Neural progenitor cell (in vitro differentiated cells): ENCODE data around the gene POU2AF1. TPM values are rescaled to one million over a fixed set of nuclear protein-coding genes. Genes with fewer than 3 reads are reported as not detected.

ENCODE experiments used
- DNase-seq: peaks from one replicate; pipeline ENCODE4 v3.0.0-alpha.2; 2016; ENCODE audit warnings: low spot score
- H2AFZ ChIP-seq: fragments of 200-600 bp; sonication (generic); replicated peaks from 2 replicates; pipeline ENCODE4 v1.6.1; 2016; ENCODE audit warnings: antibody characterized with exemption
- H3F3A ChIP-seq: fragments of 200-600 bp; sonication (generic); 2 replicates; pipeline ENCODE4 v1.6.1; 2016; ENCODE audit warnings: antibody characterized with exemption, low read depth
- H3K27ac ChIP-seq: fragments of 200-600 bp; sonication (generic); 2 replicates; pipeline ENCODE4 v1.5.1; 2016; ENCODE audit warnings: mild to moderate bottlenecking
- H3K27me3 ChIP-seq: fragments of 200-600 bp; sonication (generic); 2 replicates; pipeline ENCODE4 v1.6.1; 2016; ENCODE audit warnings: mild to moderate bottlenecking, moderate library complexity
- H3K36me3 ChIP-seq: fragments of 200-600 bp; sonication (generic); 2 replicates; pipeline ENCODE4 v1.5.1; 2016
- H3K4me1 ChIP-seq: fragments of 200-600 bp; sonication (generic); 2 replicates; pipeline ENCODE4 v1.6.1; 2016; ENCODE audit warnings: mixed run types
- H3K4me2 ChIP-seq: fragments of 200-600 bp; sonication (generic); 2 replicates; pipeline ENCODE4 v1.6.1; 2016
- H3K4me3 ChIP-seq: fragments of 200-600 bp; sonication (generic); 2 replicates; pipeline ENCODE4 v1.5.1; 2016
- H3K79me2 ChIP-seq: fragments of 200-600 bp; sonication (generic); 2 replicates; pipeline ENCODE4 v1.6.1; 2016; ENCODE audit warnings: low read depth
- H3K9ac ChIP-seq: fragments of 200-600 bp; sonication (generic); 2 replicates; pipeline ENCODE4 v1.6.1; 2016
- H3K9me3 ChIP-seq: fragments of 200-600 bp; sonication (generic); 2 replicates; pipeline ENCODE4 v1.5.1; 2016; ENCODE audit warnings: low read depth
- H4K20me1 ChIP-seq: fragments of 200-600 bp; sonication (generic); 2 replicates; pipeline ENCODE4 v1.6.1; 2016; ENCODE audit warnings: low read depth
- H3K27ac Mint-ChIP-seq: 3 replicates; pipeline ENCODE4 v1.8.0; 2021; ENCODE audit warnings: mixed read lengths
- H3K27me3 Mint-ChIP-seq: 2 replicates; pipeline ENCODE4 v1.8.0; 2022; ENCODE audit warnings: low read depth, mild to moderate bottlenecking, inconsistent platforms, moderate library complexity, mixed read lengths; ENCODE audit not compliant: insufficient read depth
- H3K36me3 Mint-ChIP-seq: 3 replicates; pipeline ENCODE4 v1.8.0; 2021; ENCODE audit warnings: mixed read lengths
- H3K4me1 Mint-ChIP-seq: 3 replicates; pipeline ENCODE4 v1.8.0; 2021; ENCODE audit warnings: mixed read lengths
- H3K4me3 Mint-ChIP-seq: 3 replicates; pipeline ENCODE4 v1.8.0; 2021; ENCODE audit warnings: mild to moderate bottlenecking, moderate library complexity, mixed read lengths
- H3K9me3 Mint-ChIP-seq: 3 replicates; pipeline ENCODE4 v1.8.0; 2020; ENCODE audit warnings: mixed read lengths
- EZH2 ChIP-seq: fragments of 200-600 bp; sonication (generic); IDR thresholded peaks from 2 replicates; pipeline ENCODE4 v1.6.1; 2017; ENCODE audit warnings: antibody characterized with exemption, mild to moderate bottlenecking, moderate library complexity
- EZH2phosphoT487 ChIP-seq: fragments of 200-600 bp; sonication (generic); IDR thresholded peaks from 2 replicates; pipeline ENCODE4 v1.6.1; 2017; ENCODE audit warnings: antibody characterized with exemption
- total RNA-seq: library from RNA; depleted of rRNA; stranded (reverse); fragments of >200 nt; gene quantifications from 2 replicates; pipeline ENCODE4 v1.2.3, GENCODE V29; 2015; ENCODE audit warnings: low replicate concordance
- TF ChIP-seq, protein P1 (sequence below): fragments of 200-600 bp; sonication (generic); IDR thresholded peaks from 2 replicates; pipeline ENCODE4 v1.5.1; 2017; ENCODE audit warnings: antibody characterized with exemption, mild to moderate bottlenecking

Gene POU2AF1
- total RNA-seq, 1 donor from 2014 or later, result not detected

DNA sequence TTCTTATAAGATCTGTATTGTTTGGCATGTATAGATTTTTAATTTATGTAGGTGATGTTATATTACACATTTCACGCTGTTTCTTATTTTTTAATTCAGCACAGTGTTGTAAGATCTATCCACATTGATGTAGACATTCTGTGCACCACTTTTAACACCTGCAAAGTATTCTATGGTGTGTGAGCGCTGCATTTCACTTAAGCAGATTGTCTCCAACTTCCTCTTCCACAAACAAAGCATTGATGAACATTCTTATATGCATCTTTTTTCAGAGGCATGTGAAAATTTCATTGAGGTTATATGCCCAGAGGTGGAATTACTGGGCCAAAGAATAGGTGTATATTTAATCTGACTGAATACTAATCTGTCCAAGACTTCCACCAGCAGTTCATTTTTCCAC lies 3.4 kb upstream of the POU2AF1 start:
- H3K36me3 Mint-ChIP-seq, result no peaks in the 10 kb centered on the region
- no peaks in the 10 kb centered on the region for H3K27me3 Mint-ChIP-seq
- Histone ChIP-seq H3K9ac (no peak overlapping the region), H3F3A (no peaks in the 10 kb centered on the region), H3K4me2 (no peak overlapping the region), H4K20me1 (no peaks in the 10 kb centered on the region), H3K27ac (no peak overlapping the region), H3K4me1 (no peaks in the 10 kb centered on the region), H3K4me3 (no peak overlapping the region), H3K36me3 (no peaks in the 10 kb centered on the region), H3K27me3 (no peaks in the 10 kb centered on the region), H2AFZ (no peak overlapping the region), H3K79me2 (no peaks in the 10 kb centered on the region), H3K9me3 (no peaks in the 10 kb centered on the region)
- H3K4me3 Mint-ChIP-seq, result no peak overlapping the region
- TF ChIP-seq EZH2phosphoT487 (no peak), EZH2 (no peak)
- TF ChIP-seq, protein P1, sequence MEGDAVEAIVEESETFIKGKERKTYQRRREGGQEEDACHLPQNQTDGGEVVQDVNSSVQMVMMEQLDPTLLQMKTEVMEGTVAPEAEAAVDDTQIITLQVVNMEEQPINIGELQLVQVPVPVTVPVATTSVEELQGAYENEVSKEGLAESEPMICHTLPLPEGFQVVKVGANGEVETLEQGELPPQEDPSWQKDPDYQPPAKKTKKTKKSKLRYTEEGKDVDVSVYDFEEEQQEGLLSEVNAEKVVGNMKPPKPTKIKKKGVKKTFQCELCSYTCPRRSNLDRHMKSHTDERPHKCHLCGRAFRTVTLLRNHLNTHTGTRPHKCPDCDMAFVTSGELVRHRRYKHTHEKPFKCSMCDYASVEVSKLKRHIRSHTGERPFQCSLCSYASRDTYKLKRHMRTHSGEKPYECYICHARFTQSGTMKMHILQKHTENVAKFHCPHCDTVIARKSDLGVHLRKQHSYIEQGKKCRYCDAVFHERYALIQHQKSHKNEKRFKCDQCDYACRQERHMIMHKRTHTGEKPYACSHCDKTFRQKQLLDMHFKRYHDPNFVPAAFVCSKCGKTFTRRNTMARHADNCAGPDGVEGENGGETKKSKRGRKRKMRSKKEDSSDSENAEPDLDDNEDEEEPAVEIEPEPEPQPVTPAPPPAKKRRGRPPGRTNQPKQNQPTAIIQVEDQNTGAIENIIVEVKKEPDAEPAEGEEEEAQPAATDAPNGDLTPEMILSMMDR, result no peak
- no peak for DNase-seq
- H3K9me3 Mint-ChIP-seq, result peaks cover 2% of the 10 kb centered on the region
- peaks cover 5% of the 10 kb centered on the region for H3K4me1 Mint-ChIP-seq
- no peak overlapping the region for H3K27ac Mint-ChIP-seq

DNA sequence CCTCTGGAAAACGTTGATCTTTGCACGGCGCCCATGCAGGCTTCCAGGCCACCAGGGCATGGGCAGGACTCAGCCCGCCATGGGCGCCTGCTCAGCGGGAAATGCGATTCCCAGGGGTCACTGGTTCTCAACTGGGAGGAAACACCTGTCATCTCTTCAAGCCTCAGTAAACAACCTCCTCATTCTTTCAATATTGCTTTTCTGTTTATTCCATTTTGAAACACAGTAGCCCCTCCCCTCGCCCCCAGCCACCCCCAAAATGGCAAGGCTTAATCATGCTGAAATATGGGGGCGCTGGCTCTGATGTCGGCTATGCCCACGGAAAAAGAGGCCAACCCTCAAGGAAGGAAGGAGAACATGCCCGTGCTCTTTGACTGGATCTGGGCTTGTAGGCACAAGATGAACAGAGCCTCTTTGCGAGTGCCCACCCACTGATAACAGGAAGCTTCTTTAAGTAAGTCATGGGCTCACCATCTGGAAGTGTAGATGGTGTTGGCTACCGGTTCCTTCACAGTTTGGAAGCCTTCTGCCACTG lies 594 bp upstream of the POU2AF1 start:
- Mint-ChIP-seq H3K9me3 (peaks cover under 1% of the 10 kb centered on the region), H3K27ac (no peak overlapping the region), H3K4me3 (no peak overlapping the region), H3K36me3 (no peaks in the 10 kb centered on the region), H3K27me3 (no peaks in the 10 kb centered on the region), H3K4me1 (peaks cover 5% of the 10 kb centered on the region)
- DNase-seq, result no peak
- Histone ChIP-seq H3K4me2 (no peak overlapping the region), H2AFZ (no peak overlapping the region), H3K36me3 (no peaks in the 10 kb centered on the region), H3K9ac (no peak overlapping the region), H3K79me2 (no peaks in the 10 kb centered on the region), H4K20me1 (no peaks in the 10 kb centered on the region), H3K27me3 (no peaks in the 10 kb centered on the region), H3K27ac (no peak overlapping the region), H3K4me1 (no peaks in the 10 kb centered on the region), H3F3A (no peaks in the 10 kb centered on the region), H3K9me3 (no peaks in the 10 kb centered on the region), H3K4me3 (no peak overlapping the region)
- TF ChIP-seq, protein P1, result no peak
- no peak for TF ChIP-seq EZH2
- no peak for TF ChIP-seq EZH2phosphoT487

DNA sequence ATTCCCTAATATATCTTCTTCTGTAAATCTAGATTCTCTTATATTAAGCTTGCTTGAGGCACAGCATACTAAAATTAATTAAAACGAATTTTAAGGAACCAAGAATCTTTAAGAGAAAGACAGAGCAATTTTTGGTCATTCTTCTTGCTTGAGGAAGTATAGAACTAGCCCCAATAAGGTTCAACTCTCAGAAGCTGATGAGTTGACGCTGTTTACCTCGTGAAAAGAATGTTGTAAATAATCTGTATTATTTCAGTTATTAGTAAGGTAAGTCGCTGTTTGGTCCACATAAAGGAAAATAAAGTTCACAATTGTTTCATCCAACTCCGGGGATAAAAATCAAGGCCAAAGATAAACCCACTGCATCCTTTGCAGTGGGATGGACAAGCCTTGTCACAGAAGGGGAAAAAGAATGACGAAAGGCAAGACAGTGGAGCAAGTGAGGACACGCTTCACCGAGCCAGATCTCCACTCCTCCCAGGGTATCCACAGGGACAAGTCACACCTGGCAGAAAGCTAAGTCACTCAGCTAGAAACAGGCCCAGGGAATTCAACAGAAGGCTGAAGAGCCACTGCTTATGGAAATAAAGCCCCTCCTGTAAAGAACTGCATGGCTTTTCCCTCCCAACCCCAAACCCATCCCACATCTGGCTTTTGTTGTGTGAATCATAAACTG lies 752 bp downstream of the POU2AF1 start:
- Histone ChIP-seq H3K4me3 (no peak overlapping the region), H3K4me1 (no peaks in the 10 kb centered on the region), H3K9me3 (no peaks in the 10 kb centered on the region), H3K9ac (no peak overlapping the region), H2AFZ (no peak overlapping the region), H4K20me1 (no peaks in the 10 kb centered on the region), H3K4me2 (no peak overlapping the region), H3K27me3 (no peaks in the 10 kb centered on the region), H3K27ac (no peak overlapping the region), H3K36me3 (no peaks in the 10 kb centered on the region), H3F3A (no peaks in the 10 kb centered on the region), H3K79me2 (no peaks in the 10 kb centered on the region)
- H3K36me3 Mint-ChIP-seq, result no peaks in the 10 kb centered on the region
- H3K4me3 Mint-ChIP-seq, result no peak overlapping the region
- no peak overlapping the region for H3K27ac Mint-ChIP-seq
- no peaks in the 10 kb centered on the region for H3K27me3 Mint-ChIP-seq
- H3K4me1 Mint-ChIP-seq, result peaks cover 5% of the 10 kb centered on the region
- no peak for DNase-seq
- TF ChIP-seq EZH2phosphoT487, result no peak
- no peak for TF ChIP-seq EZH2
- TF ChIP-seq, protein P1, result no peak
- H3K9me3 Mint-ChIP-seq, result no peaks in the 10 kb centered on the region
